Endothelial cell of hepatic sinusoid (primary cell): ENCODE data around the gene BOD1L1.

ENCODE experiments used
- in situ Hi-C: cut with HindIII; loops from 2 replicates; pipeline ENCODE4 v1.10.0; 2017; ENCODE audit warnings: low sequenced_read_pairs

The BOD1L1 gene

DNA sequence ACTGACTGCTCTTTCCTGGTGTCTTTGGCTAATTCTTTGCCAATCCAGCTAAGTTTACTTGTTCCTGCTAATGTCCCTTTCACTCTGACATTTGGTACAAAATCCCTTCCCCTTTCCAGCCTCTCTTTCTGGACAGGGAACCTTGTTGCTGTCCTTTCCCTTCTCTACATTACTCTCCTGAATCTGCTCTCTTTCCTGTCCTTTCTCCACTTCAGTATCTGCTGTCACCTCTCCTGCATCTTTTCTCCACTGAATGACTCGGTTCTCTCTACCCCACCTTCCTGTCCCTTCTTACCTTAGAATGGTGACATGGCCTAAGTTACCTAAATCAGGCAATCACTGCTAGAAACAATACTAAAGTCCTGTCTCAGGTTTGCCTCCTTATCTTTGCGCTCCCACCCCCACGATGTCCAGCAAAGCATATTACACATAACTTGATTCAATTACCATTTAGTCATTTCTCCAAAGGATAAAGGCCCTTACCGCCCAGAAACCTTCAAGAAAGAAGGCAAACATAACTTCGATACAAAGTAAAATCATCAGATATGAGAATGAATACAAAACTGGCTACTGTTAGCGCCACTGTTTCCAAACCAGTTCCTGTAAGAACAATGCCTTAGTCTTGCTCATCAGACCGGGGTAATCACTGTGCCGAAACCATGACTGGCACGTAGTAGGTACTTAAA lies 890 bp downstream of the BOD1L1 start:
- in situ Hi-C loops = no loop called here

DNA sequence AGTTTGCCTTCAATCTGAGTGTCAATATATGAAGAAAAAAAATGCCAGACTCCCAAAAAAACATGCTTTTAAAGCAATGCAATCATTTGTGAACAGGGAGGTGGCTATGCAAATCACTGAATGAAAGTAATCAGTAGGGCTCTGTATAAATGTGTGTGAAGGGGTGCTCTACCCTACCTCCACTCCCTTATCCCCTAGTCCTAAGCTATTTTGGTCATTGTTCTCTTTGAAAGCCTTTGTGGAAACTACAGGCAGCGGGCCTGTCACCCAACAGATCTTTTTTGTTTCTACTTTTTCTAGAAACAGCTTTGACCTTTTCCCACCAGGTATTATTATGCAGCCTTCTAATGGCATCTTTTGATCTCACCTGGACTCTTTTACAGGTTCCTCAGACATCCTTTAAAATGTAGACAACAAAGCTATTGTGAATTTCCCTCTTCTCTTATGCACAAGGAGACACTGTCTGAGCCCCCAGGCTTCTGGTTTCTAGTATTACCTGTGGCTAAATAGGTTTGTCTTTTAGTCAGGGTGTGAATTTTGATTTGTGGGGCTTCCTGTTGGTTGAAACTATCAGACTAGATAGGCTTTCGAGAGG lies 9.2 kb downstream of the BOD1L1 start:
- in situ Hi-C loops = no loop called here

DNA sequence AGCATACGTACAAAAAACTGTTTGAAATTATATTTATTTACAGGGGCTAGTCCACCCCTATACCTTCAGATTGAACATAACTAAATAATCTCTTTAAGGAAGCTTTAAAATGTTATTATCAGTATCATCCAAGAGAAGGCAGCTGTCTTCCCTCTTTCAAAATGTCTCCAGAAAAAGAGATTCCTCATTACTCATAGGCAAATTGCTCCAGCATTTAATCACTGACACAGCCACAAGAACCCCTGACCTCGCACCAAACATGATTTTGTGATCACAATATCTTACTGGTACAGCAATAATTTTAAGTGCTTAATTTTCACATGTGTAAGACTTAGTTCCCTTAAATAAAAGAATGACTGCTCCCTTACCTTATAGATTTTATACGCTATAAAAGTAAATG lies 9.7 kb downstream of the BOD1L1 start:
- in situ Hi-C loops = no loop called here

DNA sequence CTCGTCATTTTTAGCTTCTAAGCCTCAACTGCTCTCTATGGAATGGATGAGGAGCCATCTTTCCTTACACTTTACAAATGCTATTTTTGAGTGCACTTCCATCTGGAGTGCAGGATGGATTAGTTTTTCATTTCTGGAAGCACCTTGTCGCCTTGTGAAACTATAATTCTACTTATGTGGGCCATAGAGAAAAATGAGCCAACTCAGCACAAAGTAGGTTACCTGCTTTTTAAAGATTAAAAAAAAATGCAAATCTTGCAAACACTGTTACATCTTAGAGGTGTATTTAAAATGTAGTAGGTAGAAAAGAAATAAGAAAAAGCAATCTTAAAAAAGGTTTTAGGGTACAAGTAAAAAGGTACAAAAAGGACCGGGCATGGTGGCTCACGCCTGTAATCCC lies 10.9 kb downstream of the BOD1L1 start:
- in situ Hi-C loops = no loop called here

DNA sequence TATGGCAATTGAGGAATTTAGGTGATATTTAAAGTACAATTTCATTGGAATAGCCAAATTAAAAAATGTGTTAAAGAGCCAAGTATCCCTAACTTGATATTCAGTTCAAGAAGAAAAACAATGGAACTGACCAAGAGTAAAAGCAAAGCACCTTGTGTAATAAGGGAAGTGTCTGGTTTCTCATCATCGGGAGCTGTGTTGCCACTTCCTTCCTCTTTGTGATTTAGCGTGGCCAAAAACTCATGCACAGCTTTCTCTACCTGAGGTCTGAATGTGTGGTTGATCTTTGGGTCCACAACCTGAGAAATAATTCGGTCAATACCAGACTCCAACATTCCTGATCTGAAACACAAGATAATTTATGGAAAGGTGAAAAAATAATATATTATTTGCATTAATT lies 12.4 kb downstream of the BOD1L1 start:
- in situ Hi-C loops = no loop called here

DNA sequence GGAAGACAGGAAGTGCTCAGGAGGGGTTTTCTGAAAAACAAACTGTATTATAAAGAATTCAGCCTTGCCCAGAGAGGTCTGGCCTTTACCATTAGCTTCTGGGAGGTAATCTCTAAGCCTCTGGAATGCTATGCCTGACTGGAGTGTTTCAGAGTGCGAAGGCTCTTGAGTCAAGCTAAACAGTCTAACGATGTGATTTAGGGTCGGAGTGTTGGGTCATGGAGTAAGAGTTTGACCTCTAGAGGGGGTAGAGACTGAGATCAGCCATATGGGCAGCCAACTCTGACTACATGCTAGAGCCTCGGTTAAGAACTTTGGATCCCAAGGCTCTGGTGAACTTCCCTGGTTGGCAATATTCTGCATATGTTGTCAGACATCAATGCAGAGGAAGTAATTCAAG lies 15.0 kb downstream of the BOD1L1 start:
- in situ Hi-C loops = no loop called here

DNA sequence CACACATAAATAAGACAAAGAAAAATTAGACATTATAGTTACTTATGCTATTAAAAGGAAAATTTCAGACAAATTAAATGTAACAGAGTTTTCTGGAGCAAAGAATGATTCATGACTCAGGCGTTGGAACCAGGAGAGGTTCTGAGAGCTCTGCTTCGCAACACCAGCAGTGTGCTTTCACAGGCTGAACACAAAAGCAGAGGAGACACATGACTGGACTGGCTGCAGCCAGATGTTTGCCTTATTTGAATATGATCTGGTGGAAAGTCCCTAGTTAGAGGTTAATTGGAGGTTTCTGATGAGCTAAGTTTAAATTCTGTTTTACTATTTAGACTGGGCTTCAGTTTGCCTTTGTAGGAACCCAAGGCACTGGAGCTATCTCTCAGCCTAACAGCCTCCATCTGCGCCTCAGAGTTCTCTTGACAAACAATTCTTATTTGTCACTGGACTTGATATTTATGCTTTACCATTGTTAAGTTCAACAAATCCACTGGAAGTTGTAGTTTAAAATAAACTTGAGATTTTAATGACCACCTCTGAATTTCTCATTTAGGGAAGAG lies 16.2 kb downstream of the BOD1L1 start:
- in situ Hi-C loops = no loop called here

DNA sequence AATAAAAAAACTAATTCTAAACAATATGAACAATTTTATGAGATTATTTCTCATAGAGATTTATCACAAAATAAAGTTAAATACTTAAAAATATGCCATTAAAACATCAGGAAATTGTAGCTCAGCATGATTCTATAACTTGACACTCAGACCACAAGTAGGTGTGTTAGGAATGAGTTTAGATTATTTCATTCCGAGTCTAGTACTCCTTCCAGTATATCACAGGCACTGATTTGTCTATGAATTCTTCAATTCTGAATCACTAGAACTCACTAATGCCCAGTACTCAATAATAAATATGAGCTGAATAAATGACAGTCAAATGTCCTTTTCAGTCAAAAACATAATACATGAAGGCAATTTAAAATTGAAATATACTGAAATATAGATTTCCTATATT lies 22.2 kb downstream of the BOD1L1 start:
- in situ Hi-C loops = no loop called here

DNA sequence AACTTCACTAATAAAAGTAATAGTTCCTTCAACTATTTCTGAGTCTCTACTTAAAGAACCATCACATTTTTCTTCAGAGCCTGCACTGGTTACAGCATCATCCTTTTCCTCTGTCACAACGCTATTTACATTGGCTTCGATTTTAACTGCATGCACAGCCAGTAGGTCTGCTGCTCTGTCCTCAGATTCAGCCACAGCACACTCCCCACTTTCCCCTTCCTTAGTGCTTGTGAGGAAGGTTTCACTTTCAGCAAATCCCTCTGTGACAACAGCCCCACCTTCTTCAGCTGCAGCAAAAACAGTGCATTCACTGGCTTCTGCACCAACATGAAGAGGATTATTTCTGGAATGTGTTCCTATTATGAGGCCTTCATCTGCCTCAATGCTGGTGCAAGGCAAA lies 25.7 kb downstream of the BOD1L1 start:
- in situ Hi-C loops = no loop called here

DNA sequence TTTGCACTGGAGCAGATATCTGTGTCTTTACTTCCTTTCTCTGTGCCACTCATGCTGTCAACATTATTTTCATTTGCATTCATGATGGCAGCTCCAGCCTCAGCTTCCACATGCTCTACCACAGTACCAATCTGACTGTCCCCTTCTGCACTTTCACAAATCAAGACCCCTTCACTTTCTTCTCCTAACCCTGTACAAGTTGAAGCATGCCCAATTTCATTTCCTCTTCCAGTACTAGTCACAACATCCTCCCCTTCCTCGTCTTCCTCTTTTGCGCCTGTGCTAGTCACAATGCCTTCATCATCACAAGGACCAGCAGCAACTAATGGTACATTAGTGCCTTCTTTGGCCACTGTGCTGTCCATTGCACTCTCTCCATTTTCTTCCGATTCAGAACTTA lies 26.5 kb downstream of the BOD1L1 start:
- in situ Hi-C loops = no loop called here

DNA sequence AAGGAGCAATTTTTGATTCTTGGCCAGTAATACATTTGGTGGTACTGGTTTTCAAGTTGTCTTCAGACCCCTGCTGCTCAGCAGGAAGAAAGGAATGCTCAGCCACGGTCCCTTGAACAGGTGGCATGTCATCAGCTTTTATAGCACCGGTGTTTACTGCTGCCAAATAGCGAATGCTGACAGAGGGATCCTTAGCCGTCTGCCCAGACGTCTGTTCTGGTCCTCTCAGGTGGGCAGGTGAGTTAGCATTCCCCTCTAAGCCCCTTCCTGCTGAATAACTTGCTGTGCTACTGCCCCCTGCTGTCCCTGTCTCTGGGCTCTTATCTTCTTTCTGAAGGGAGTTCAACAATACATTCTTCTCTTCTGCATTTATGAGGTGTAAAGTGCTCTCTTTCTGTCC lies 28.4 kb downstream of the BOD1L1 start:
- in situ Hi-C loops = no loop called here

DNA sequence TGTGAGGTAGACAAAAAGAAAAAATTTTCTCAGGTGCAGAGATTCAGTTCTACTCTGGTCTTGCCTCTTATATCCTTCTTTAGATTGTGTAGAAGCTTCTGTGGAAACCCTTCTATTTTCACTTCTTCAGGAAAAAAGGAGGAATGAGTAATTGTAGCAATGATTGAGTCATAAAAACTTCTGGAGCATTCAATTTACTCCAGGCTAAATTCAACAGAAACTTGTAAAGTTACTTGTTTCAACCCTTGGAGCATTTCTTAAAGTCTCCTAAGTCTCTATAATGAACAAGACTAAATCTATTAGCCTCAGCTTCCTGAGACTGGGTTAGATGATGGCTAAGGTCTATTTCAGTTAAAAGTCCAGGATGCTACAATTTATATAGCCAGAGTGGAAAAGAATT lies 29.9 kb downstream of the BOD1L1 start:
- in situ Hi-C loops = no loop called here

DNA sequence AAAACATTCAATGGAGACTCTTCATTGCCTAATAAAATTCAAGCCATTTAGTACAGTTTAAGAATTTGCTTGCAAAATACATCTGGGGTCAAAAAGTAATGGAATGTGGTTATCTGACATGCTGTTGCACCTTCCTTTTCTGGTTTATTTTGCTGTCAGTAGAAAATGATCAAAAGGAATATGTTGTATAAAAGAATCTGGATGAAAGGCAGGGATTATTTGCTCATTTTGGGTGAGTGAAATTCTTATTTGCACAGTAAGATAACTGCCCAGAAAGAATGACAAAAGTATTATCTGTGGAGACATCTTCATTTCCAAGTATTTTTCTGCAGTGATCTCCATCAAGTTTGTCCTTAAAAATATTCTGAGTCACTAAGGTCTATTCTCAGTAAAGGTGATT lies 30.4 kb downstream of the BOD1L1 start:
- in situ Hi-C loops = no loop called here

DNA sequence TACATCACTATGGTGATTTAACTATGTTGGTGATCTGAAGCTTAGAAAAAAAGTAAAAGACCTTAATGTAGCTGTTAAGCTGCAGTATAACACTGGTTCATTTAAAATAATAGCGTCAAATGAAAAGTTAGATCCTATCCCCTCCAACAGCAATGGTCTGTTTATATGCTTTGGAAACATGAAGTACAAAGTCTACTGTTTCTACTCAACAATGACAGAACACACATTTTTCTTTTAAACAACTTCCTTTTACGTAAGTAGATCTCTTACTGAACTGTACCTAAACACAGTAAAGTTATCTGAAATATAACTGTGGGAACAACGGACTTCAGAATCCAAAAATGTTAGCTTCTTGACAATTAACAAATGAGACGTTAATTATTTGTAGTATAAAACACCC lies 35.3 kb downstream of the BOD1L1 start:
- in situ Hi-C loops = no loop called here

DNA sequence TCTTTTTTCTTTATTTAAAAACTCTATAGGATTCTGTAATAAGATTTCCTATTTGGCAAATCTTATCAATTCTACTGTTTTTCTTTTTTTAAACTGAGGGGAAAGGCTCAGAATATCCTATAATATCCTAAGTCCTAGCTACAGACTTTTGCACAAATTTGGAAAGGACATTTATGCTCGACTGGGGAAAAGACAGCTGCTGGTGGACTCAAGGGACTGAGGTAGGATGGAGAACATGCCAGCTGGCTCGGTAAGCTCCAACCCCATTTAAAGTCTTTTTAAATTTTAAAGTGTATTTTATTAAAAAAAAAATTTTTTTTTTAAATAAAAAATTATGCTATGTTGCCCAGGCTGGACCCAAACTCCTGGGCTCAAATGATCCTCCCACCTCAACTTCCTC lies 36.8 kb downstream of the BOD1L1 start:
- in situ Hi-C loops = no loop called here

DNA sequence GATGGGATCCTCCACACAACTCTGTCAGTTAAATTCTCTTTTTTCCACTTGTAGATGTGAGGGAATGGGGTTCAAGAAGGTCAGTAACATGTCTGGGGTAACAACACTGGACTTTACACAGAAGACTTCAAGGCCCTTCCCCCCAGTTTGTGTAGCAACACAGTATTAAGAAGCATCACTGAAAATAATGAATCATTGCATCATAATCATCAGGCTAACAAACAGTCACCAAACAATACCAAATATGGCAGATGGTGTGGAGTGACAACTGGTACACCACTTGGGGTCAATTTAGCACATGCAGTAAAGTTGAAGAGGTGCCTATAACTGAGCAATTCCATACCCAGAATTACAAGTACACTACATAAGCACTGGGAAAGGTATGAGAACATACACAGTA lies 38.6 kb downstream of the BOD1L1 start:
- in situ Hi-C loops = no loop called here

DNA sequence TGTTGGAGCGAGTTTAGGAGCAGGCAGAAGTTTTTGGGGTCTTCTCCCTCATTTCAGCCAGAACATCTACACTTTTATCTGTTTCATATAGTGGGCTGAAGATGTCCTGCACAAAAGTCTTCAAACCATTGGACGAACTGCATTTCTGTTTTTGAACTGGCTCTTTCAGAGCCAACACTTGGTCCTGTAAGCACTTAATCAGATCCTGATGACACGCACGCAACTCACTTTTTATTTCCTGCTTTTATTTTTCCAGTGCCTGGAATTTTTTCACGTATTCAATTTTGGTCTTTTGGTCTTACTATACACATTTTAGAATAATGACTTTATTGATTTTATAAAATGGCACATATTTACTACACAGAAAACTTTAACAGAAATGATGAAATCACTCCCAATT lies 43.0 kb downstream of the BOD1L1 start:
- in situ Hi-C loops = no loop called here

DNA sequence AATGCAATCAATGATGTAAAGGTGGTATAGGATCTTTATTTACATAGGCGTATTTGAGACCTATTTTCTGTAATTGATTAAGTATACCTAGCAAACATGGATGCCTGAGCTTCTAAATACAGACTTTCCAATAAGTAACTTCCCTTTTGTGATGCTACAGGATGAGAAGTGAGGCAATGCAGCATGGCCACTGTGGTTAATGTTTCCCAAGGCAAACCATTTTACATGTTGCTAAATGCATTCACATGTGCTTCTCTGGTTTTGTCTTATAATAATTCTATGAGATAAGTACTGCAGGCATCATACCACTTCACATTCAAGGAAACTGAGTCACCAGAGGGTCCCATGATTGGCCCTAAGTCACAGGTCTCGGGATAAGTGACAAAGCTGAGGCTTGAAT lies 47.5 kb downstream of the BOD1L1 start:
- in situ Hi-C loops = no loop called here

DNA sequence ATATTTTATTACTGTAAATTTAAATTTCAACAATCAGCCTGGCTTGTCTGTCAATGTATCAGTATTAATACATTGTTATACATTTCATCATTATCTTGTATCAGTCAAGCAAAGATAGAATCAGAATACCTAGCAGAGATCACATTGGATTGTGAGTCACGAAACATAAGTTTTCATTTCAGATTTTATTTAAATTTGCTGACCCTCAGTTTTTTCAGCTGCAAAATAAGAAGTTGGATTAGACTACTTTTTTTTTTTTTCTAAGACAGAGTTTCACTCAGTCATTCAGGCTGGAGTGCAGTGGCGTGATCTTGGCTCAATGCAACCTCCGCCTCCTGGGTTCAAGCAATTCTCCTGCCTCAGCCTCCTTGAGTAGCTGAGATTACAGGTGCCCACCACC lies 49.9 kb downstream of the BOD1L1 start:
- in situ Hi-C loops = no loop called here

DNA sequence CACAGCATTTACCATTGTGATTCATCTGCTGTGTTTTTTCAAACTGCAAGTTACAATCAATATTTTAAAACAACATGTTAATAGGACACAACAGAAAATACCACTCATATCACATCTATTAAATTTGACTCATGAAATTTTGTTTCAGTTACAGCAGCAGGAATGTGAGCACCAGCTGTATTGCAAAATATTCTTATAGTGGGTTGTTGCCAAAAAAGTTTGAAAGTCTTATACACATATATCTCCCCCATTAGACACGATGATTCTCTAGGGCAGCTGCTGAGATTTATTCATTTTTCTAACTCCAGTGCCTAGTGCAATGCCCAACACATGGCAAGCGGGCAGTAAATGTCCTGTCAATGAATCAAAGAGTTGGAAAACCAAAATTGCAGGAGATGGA lies 56.6 kb downstream of the BOD1L1 start:
- in situ Hi-C loops = no loop called here

DNA sequence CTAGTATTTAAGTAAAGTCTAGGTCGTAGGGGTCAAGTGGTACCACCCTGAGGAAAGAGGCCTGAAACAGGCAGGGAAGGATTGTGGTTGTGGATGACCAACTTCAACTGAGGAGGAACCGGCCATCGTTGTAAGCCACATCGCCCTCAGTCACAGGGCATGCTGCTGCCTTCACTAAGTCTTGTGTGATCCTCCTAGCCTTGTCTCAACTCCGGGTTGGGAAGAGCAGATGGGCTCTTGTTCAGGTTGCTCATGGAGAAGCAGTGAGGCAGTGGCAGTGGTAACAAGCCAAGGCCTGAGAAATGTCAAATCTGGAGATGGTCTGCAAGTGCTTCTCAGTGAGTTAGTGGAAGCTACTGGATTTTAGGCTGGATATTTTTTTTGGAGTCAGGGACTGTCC lies 60.4 kb downstream of the BOD1L1 start:
- in situ Hi-C loops = no loop called here

DNA sequence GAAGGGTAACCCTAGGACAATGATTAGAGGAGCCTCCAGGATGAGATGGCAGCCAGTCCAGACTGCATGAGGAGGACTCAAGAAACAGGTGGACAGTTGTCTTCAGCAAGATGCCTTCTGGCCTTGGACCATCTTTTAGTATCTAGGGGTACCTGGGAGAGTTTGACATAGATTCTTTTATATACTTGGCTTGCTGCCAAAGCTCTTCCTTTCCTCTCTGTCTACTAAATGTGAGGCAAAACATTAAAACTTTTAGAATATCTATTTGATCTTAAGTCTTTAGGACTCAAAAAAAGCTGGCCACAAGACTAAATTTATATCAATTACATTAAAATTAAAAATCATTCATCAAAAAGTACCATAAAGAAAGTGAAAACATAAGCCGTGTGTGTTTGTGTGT lies 64.6 kb downstream of the BOD1L1 start:
- in situ Hi-C loops = no loop called here

DNA sequence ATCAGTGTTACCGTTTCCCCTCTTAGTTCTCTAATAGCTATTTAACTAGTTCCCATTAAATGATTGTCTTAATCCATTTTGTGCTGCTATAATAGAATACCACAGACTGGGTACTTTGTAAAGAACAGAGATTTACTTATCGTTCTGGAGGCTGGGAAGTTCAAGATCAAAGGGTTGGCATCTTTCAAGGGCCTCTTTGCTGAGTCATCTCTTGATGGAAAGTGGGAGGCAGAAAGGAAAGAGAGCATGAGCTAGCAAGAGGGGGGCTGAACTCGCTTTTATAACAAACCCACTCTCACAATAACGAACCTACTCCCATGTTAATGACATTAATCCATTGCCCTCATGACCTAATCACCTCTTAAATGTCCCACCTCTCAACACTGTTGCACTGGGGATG lies 65.9 kb downstream of the BOD1L1 start:
- in situ Hi-C loops = no loop called here
